ENCODE measurements around the gene KAT14.

DNA sequence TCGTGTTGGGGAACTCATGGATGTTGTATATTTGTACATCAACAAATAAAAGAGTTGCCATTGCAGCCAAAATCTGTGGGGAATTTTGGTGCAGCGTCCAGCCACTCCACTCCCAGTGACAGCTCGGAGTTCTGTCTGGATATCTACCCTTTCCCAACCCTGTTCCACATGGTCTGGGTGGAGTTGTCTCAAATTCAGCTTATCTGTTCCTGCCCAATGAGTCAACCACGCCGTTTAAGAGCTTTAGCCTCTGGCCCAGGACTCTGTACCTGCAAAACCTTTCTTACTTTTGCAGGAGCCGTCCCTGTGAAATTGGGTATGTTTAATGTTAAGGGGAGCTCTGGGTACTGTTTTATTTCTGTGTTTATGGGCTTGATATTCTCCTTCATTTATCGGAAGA lies 46.0 kb upstream of the KAT14 start:
- TF ChIP-seq POLR2A (IDR thresholded peaks at IDR 0.05): no peak
- TF ChIP-seq, protein P1, sequence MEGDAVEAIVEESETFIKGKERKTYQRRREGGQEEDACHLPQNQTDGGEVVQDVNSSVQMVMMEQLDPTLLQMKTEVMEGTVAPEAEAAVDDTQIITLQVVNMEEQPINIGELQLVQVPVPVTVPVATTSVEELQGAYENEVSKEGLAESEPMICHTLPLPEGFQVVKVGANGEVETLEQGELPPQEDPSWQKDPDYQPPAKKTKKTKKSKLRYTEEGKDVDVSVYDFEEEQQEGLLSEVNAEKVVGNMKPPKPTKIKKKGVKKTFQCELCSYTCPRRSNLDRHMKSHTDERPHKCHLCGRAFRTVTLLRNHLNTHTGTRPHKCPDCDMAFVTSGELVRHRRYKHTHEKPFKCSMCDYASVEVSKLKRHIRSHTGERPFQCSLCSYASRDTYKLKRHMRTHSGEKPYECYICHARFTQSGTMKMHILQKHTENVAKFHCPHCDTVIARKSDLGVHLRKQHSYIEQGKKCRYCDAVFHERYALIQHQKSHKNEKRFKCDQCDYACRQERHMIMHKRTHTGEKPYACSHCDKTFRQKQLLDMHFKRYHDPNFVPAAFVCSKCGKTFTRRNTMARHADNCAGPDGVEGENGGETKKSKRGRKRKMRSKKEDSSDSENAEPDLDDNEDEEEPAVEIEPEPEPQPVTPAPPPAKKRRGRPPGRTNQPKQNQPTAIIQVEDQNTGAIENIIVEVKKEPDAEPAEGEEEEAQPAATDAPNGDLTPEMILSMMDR (IDR thresholded peaks at IDR 0.05): no peak

All from body of pancreas (tissue), 4 donors.